Measurements from ENCODE around the gene PIK3AP1. TPM values are rescaled to one million over a fixed set of nuclear protein-coding genes. Genes with fewer than 3 reads are reported as not detected.

PIK3AP1 gene
- total RNA-seq, 1 donor from 2014 or later: 5.9 TPM

DNA sequence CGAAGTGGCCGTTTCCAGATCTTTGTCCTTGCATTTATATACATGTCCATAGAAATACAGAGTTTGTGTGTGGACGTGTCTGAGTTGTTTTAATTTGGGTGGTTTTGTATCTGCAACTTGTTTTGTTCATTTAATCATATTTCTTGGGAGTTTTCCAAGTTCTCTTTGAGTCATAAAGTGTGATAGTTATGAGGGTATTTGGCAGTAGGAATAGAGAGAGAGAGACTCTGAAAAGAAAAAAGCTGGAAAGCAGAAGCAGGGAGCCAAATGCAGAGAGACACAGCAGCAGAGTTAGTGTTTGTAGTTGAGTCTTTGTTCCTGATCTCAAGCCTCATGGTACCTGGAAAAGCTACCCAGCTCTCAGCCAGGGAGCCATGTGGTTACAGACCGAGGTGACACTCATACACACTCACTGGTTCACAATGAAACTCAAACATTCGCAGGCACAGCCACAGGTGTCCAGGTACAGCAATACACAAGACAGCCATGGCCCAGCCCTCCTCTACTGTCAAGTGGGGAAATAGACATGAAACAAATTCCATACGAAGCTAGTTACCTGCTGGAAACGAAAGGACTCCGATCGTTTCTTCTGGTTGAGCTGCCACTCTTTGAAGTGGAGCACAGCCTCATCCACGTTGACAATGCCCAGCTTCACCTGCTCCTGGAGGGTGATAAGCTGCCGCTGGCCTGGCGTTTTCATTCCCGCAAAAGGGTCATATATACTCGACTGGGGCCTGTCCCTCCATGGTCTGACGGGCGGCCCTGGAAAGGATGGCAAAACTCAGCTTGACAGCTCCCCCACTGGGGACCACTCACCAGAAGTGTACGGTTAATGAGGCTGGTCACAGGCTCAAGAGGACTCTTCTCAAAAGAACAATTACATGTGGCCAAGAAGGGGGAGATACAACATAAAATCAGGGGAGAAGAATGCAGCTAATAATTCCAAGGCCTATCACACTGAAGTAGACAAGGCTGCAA, 100.2 kb downstream of the PIK3AP1 start:
- no peaks in the 10 kb centered on the region for H3K9me3 ChIP-seq
- intact Hi-C loops (cut with DNase I): no loop called here
- H3K4me3 ChIP-seq: no peak overlapping the region
- TF ChIP-seq, protein P1, sequence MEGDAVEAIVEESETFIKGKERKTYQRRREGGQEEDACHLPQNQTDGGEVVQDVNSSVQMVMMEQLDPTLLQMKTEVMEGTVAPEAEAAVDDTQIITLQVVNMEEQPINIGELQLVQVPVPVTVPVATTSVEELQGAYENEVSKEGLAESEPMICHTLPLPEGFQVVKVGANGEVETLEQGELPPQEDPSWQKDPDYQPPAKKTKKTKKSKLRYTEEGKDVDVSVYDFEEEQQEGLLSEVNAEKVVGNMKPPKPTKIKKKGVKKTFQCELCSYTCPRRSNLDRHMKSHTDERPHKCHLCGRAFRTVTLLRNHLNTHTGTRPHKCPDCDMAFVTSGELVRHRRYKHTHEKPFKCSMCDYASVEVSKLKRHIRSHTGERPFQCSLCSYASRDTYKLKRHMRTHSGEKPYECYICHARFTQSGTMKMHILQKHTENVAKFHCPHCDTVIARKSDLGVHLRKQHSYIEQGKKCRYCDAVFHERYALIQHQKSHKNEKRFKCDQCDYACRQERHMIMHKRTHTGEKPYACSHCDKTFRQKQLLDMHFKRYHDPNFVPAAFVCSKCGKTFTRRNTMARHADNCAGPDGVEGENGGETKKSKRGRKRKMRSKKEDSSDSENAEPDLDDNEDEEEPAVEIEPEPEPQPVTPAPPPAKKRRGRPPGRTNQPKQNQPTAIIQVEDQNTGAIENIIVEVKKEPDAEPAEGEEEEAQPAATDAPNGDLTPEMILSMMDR (IDR thresholded peaks at IDR 0.05): no peak
- no peak overlapping the region for H3K27ac ChIP-seq
- H3K4me1 ChIP-seq: peaks cover 0 to 4% of the 10 kb centered on the region in 2 donors
- DNase-seq (ENCODE audit: low spot score in 2 of 2): peak in 1 of 2 donors; percentile 8
- no peaks in the 10 kb centered on the region for H3K27me3 ChIP-seq
- H3K36me3 ChIP-seq: no peaks in the 10 kb centered on the region

DNA sequence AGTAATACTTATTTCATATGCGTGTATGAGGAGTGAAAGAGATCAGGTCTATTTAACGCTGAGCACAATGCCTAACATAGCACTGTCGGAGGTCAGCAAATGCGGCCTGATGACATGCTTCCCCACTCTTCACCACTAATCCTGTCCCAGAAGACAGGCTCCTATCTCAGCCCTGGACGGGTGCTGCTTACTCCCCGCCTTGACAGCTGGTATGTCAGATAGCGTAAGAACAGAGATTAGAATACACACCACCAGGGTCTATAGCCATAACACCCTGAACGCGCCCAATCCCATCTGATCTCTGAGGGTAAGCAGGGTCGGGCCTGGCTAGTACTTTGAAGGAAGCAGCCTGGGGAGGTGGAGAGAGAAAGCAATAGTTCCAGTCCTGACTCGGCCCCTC, 101.2 kb downstream of the PIK3AP1 start:
- Histone ChIP-seq H3K4me1 (peaks cover 0 to 4% of the 10 kb centered on the region in 2 donors), H3K4me3 (no peak overlapping the region), H3K9me3 (no peaks in the 10 kb centered on the region), H3K27me3 (no peaks in the 10 kb centered on the region), H3K27ac (no peak overlapping the region), H3K36me3 (no peaks in the 10 kb centered on the region)
- TF ChIP-seq, protein P1 (IDR thresholded peaks at IDR 0.05): no peak
- no peak for DNase-seq (ENCODE audit: low spot score in 2 of 2)
- intact Hi-C loops (cut with DNase I): no loop called here

DNA sequence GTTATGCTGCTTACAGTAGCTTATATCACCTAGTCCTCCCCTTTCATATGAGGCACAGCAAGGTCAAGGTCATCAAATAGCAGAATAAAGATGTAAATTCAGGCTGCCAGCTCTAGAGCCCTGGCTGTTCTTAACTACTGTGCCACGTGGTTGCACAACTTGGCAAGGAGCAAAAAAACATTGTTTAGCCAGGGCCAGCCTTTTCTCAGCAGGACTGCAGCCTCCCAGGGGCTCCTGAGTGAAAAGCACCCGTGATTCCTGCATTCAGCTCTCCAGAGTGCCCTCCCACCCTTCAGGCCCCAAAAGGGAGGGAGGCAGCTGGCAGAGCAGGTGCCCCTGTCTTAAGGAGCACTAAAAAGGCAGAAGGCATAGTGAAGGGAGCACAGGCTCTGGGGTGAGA, 101.7 kb downstream of the PIK3AP1 start:
- no peaks in the 10 kb centered on the region for H3K9me3 ChIP-seq
- intact Hi-C loops (cut with DNase I): no loop called here
- H3K27me3 ChIP-seq: no peaks in the 10 kb centered on the region
- H3K36me3 ChIP-seq: no peaks in the 10 kb centered on the region
- no peak for DNase-seq (ENCODE audit: low spot score in 2 of 2)
- H3K4me3 ChIP-seq: no peak overlapping the region
- TF ChIP-seq, protein P1 (IDR thresholded peaks at IDR 0.05): no peak
- peaks cover 0 to 4% of the 10 kb centered on the region in 2 donors for H3K4me1 ChIP-seq
- H3K27ac ChIP-seq: no peak overlapping the region

DNA sequence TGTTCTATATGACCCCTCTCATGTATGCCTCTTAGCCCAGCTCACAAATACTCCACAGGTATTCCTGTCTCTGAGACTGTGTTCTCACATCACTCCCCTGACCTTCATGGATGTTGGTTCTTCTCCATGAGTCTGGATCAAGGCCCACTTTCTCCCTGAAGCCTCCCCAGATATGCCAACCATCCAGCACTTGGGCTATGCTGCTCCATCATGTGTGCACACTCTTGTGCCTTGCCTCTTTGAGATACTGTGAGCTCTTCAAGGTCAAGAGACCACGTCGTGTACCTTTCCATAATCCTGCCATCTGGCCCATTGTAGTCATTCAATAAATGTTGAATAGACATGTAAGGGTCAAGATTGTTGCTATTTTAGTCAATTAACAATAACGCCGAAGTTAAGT, 103.4 kb downstream of the PIK3AP1 start:
- TF ChIP-seq, protein P1 (IDR thresholded peaks at IDR 0.05): no peak
- intact Hi-C loops (cut with DNase I): no loop called here

DNA sequence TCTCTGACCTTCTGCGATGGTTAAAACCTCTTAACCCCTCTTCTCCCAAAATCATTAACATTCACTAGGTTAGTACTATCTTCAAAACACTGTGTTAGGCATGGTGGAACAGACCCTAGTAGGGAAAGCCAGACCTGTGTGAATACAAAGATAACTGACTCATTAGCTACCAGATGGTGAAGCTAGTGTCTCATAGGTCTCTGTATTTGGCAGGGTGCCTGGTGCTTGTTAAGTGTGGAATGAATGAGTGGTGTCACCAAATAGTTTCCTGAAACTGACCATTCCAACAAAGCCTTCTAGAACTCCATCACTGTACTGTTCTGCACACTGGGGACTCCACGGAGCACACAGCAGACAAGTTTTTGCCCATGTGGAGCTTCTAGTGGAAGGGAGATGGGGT, 105.8 kb downstream of the PIK3AP1 start:
- DNase-seq (ENCODE audit: low spot score in 2 of 2): no peak
- Histone ChIP-seq H3K27me3 (no peaks in the 10 kb centered on the region), H3K9me3 (no peaks in the 10 kb centered on the region), H3K4me1 (peaks cover 0 to 4% of the 10 kb centered on the region in 2 donors), H3K36me3 (no peaks in the 10 kb centered on the region), H3K27ac (no peak overlapping the region), H3K4me3 (no peak overlapping the region)
- intact Hi-C loops (cut with DNase I): no loop called here
- TF ChIP-seq, protein P1 (IDR thresholded peaks at IDR 0.05): no peak

More for the DNA sequence above, 103.4 kb downstream of the PIK3AP1 start:
- Histone ChIP-seq H3K4me1 (peaks cover 0 to 4% of the 10 kb centered on the region in 2 donors), H3K27ac (no peak overlapping the region), H3K36me3 (no peaks in the 10 kb centered on the region), H3K4me3 (no peak overlapping the region), H3K27me3 (no peaks in the 10 kb centered on the region), H3K9me3 (no peaks in the 10 kb centered on the region)
- no peak for DNase-seq (ENCODE audit: low spot score in 2 of 2)
